HG03521 (cell line): ENCODE data around the gene BRMS1.
A peak's percentile ranks its signal among the peaks of the same experiment; 100 is the strongest.
"Not testable (repeated sequence)": the region's sequence is repeated elsewhere in the genome, so short reads cannot be mapped to it uniquely, and the experiment has no call there.

Experiments used
- ATAC-seq: cut with Tn5 transposase; IDR thresholded peaks from one replicate; pipeline ENCODE4 v1.9.1; 2021; ENCODE audit warnings: mild to moderate bottlenecking, moderate library complexity; ENCODE audit not compliant: unreplicated experiment

The BRMS1 gene

DNA sequence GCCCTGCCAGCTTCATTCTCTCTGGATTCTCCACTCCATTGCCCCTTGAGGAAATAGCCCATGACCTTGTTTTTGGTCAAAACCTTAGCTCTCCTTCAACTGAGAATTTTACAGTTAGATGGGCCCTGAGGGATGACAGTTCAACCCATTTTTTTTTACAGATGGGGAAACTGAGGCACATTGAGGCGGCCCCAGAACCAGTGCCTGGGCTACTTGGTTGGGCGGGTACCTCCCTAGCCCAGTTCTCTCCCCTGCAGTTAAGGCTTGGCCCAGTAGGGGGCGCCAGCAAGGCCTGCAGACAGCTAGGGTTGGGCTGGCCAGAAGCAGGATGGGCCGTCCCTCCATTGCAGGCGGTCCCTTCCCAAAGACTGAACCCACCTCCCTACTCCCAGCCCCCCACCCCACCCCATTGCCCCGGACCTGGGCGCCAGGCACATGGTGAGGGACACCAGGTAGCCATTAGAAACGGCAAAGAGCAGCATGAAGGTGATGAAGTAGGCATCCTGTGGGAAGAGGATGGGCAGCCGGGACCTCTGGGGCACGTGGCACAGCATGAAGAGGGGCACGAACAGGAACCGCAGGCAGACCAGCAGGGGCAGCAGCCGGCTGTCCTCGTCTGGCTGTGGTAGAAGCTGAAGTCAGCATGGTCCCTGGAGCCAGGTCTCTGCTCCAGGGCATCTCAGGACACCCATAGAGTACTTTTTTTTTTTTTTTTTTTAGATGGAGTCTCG is 19.1 kb upstream of the BRMS1 start:
- ATAC-seq: no peak

GRCh38 chr11:66363187-66363601 is 18.3 kb upstream of the BRMS1 start:
- ATAC-seq: no peak

DNA sequence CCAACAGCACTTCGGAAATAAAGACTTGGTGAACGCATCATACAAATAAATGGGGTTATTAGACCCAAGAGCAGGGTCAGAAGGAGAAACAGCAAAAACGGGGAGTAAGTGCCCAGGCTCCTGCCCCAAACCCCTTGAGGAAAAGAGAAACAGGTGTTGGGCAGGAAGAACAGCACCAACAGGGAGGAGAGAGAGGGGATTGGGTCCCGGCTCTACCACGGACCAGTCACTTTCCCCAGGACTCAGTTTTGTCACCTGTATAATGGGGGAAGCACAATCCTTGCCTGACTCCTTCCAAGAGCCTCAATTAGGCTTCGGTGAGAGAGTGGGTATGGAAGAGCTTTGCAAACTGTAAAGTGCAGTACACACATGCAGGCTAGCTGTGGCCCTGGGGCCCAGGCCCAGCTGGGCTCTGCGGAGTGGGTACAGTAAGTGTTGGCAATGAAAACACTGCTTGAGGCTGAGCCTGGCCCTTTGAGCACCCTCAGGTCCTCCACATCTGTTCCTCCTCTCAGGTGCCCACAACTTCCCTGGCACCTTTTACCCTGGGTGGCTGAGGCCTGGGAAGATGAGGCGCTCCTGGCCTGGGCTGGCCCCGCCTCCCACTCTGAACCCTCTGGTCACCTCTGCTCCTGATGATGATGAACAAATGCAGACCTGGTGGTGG is 17.7 kb upstream of the BRMS1 start:
- no peak for ATAC-seq

DNA sequence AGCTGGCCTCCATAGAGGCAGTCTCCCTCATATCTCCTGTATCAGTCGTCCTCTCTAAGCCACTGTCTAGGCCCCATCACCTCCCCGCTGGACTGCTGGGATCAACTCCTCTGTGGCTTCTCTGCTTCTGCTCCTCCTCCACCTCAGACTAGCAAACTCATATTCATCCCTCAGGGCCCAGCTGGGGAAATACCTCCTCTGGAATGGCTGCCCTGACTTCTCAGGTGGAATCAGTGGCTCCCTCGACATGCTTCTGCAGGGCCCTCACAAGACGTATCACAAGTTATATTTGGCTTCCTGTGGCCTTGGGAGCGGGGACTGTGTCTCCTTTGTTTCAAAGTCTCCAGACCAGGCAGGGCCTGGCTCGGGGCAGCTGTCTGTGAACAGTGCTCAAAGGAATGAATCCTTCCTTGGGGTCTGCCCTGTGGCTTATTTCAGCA is 16.6 kb upstream of the BRMS1 start:
- no peak for ATAC-seq

DNA sequence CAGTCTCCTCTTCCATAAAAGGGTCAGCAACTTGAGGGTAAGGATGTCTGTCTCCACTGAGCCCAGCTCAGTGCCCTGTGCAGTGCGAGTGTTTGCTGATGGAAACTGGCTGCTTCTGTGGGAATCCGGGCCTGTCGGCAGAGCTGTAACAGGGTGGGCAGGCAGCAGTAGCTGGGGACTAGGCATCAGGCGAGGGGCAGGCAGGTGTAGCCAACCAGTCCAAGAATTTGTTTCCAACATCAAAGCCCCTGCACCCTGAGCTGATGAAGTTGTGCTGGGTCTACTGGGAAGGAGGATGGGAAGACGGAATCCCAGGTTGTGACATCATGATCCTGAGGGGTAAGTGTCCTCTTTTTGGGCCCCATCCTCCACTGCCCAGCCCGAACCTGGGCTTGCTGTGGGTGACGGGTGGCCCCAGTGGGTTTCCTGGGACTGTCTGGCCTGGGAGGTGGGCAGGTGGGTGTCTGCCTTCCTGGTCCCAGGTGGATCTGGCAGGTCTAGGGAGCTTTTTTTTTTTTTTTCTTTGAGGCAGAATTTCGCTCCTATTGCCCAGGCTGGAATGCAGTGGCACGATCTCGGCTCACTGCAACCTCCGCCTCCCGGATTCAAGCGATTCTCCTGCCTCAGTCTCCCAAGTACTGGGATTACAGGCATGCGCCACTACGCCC is 15.6 kb upstream of the BRMS1 start:
- ATAC-seq: no peak

- ATAC-seq: no peak
These were observed 14.8 kb upstream of the BRMS1 start for GRCh38 chr11:66359662-66360087.

DNA sequence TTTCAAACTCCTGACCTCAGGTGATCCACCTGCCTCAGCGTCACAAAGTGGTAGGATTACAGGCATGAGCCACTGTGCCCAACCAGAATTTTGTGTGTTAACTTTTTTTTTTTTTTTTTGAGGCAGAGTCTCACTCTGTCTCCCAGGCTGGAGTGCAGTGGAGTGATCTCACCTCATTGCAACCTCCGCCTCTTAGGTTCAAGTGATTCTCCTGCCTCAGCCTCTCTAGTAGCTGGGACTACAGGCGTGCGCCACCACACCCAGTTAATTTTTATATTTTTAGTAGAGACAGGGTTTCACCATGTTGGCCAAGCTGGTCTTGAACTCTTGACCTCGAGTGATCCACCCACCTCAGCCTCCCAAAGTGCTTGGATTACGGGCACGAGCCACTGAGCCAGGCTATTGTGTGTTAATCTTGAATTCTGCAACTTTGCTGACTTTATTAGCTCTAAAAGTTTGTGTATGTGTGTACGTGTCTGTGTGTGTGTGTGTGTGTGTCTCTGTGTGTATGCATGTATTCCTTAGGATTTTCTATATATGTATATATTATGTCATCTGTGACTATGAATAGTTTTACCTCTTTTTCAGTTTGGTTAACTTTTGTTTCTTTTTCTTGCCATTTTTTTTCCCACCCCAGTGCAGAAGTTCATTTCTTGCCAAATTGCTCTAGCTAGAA is 5.8 kb upstream of the BRMS1 start:
- ATAC-seq: not testable (repeated sequence)

DNA sequence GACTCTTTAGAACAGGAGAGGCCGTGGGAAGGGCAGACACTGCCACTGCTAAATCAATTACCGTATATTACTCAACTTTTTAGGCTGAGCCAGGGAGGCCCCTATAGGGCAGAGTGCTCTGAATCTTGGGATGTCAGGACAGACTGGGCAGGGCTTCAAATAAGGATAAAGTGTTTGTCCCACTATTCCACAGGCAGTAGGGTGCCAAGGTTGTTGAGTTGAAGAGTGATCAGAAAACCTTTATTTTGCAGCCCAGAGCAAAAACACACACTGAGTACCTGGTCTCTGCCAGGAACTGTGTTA is 4.1 kb upstream of the BRMS1 start:
- no peak for ATAC-seq

DNA sequence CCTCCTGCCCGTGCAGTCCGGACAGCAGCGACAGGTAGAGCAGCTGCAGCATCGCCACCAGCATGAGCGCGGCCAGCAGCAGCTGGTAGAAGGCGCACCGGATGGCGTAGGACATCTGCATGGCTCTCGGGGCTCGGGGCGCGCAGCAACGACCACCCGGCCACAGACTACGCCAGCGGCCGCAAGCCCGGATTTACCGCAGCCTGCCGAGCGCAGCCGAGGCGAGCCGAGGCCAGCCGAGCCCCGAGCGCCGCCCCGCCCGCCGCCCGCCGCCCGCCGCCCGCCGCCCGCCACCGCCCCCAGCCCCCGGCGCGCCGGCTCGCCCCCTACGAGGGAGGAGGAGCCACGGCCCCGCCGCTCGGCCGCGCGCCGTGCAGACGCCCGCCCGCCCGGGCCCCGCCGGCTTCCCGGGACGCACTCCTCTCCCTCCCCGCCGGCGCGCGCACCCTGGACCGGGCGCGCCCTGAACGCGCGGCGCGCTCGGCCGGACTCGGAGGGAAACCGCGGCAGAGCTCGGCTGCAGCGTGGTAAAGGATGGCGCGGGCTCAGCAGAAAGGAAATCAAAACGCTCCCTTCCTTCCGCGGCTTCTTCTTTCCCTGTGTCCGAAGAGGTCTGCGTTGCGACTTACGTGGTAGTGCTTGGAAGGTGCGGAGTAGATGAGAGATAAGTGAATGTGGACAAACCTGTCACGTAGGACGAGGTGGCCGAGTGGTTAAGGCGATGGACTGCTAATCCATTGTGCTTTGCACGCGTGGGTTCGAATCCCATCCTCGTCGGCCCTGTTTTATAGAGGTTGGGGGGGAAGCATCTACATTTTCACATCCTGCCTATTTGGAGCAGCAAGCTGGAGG is 2.7 kb upstream of the BRMS1 start, which contains the start of gene B4GAT1:
B4GAT1 (minus strand) TSS at position 205 of the 852 bp plus-strand sequence; CDS start at position 121, 84 bp downstream.
- peak; percentile 31 for ATAC-seq

GRCh38 chr11:66346476-66347424 is 1.8 kb upstream of the BRMS1 start:
- no peak for ATAC-seq

- no peak for ATAC-seq
These were observed 379 bp upstream of the BRMS1 start for GRCh38 chr11:66345316-66345649.

DNA sequence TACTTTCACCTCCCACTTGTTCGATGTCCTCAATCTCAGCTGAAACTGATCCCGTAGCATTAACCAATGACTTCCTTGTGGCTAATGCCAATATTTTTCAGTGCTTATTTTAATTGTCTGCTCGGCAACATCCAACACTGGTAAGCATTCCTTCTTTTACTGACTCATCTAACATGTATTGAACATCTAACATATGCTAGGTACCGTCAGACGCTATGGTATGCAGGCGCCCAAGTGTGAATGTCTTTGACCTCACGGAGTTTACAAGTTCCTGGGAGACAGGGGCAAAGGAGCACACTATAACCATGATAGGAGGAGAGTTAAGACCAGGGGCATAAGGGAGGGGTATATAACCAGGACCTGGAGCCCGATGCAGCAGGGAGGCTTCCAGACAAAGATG is 1.7 kb downstream of the BRMS1 start:
- ATAC-seq: no peak

DNA sequence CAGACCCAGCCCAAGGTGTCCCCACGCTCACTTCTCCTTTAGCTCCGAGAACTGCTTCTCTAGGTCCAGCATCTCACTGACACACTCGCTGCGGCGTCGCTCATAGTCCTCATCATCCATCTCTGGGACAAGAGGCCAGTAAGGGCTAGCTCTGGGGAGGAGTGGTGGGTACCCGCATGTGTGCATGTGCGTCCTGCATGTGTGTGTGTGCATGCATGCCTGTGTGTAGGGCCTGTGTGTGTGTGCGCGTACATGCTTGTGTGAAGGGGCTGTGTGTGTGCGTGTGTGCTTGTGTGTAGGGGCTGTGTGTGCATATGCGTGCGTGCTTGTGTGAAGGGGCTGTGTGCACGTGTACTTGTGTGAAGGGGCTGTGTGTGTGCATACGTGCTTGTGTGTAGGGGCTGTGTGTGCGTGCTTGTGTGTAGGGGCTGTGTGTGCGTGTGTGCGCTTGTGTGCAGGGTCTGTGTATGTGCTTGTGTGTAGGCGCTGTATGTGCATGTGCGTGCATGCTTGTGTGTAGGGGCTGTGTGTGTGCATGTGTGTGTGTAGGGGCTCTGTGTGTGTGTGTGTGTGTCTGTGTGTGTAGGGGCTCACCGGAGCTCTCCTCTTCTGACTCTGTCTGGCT is 3.3 kb downstream of the BRMS1 start:
- no peak for ATAC-seq

DNA sequence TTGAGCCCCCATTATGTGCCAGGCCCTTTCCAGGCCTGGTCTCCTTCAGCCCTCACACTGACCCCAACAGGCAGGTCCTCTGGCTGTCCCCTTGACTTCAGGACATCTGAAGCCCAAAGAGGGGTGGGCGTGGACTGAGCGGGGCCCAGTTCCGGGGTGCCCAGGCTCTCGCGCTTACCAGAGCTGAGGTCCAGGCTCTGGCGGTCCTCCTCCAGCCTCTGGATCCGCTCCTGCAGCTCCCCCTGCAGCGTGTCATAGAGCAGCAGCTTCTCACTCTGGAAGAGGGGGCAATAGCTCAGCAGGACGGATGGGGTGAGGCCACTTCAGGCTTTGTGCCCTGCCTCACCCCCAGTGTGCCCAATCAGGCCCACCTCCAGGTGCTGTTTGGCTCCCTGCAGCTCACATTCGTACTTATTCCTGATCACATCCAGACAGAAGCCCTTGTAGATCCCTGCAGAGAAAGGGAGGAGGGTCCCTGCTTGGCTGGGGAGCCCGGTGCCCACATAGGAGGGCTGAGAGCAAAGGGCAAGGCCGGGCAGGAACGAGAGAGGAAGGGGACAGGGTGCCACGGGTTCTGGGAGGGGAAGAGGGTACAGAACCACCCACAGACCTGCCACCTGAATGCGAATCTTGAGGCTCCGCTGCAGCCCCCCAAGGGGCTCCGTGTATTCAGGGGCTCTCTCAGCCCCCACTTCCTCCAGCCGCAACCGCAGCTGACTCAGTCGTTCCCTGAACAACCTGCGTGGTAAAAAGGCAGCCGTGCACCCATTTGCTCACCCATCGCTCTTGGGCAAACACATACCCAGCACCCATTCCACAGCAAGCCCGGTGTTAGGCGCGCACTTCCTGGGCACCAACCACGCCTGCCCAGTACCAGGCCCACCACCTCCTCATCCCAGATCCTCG is 4.1 kb downstream of the BRMS1 start:
- ATAC-seq: no peak

DNA sequence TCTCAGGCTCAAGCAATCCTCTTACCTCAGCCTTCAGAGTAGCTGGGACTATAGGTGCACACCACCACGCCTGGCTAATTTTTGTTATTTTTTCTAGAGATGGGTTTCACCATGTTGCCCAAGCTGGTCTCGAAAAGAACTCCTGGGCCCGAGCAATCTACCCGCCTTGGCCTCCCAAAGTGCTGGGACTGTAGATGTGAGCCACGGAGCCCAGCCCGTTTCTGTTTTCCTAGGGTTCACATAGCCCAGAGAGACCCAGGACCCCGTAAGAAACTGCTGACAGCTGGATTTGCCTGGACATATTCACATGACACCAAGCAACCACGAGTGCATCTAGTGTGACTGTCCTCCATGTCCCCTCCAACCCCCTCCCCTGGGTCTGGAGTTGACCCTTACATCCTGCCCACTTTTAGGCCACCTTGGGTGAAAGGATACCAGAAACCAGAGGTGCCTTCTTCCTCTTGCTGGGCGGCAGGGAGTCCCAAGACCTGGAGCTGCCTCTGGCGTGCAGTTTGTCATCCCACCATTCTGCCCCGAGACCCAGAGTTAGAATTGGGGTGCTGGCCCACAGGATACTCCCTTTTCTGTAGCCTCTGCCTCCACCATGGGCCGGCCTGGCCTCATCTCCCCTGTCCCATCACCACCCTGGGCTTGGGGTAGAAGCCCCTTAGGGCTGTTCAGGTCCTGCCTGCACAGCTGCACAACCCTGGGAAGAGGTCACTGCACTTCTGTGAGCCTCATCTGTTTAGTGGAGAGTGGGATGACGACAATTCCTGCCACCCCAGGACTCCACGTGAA is 5.0 kb downstream of the BRMS1 start:
- no peak for ATAC-seq

DNA sequence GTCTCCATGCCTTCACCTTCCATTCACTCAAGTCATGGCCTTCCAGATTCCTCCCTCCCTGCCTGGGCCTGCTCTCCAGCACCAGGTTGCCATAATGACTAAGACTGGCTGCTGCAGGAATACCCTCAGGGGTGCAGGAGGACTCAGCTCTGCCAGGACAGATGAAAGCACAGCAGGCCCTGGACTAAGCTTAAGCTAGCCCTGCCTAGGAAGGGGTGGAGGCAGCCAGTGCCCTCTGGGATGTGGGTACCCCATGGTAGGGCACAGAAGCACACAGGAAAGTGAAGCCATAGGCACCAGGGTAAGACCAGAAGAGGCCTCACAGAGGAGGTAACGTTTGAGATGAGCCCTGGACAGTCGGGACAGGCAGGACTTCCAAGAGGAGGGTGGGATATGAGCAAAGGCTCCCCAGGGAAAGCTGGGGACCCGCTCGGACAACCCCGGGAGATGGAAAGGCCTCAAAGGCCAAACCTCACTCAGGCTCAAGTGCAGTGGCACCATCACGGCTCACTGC is 5.7 kb downstream of the BRMS1 start:
- ATAC-seq: no peak
